Adrenal gland (tissue), 5 donors: ENCODE data around the gene IFI35.

Experiments
- CTCF ChIP-seq, 6 experiments: fragments of 450-650 bp in 4 of 6; fragments of 200-600 bp in 2 of 6; sonication (generic) in 1 of 6; IDR thresholded peaks; 1 replicate in 5 of 6; 2 replicates in 1 of 6; pipeline versions ENCODE4 v1.5.1 to v1.8.0; 2016 to 2021; ENCODE audit warnings: antibody characterized with exemption in 6 of 6, mild to moderate bottlenecking in 2 of 6, moderate library complexity in 1 of 6
- POLR2A ChIP-seq, 2 donors: fragments of 450-650 bp; IDR thresholded peaks; one replicate each; pipeline ENCODE4 v1.6.1; 2017; ENCODE audit warnings: antibody characterized with exemption in 2 of 2, mild to moderate bottlenecking in 2 of 2, moderate library complexity in 1 of 2
- donor health status: DM: no; HTN: no; CAD: no.

GRCh38 chr17:42980766-42981397 is 25.7 kb upstream of the IFI35 start:
- TF ChIP-seq CTCF (IDR thresholded peaks at IDR 0.05) (peak in 2 of 6 experiments; percentile 19 to 24), POLR2A (IDR thresholded peaks at IDR 0.05) (no peak)
